ENCODE data around the gene RPL36.
A peak's percentile ranks its signal among the peaks of the same experiment; 100 is the strongest.

Gene RPL36

DNA sequence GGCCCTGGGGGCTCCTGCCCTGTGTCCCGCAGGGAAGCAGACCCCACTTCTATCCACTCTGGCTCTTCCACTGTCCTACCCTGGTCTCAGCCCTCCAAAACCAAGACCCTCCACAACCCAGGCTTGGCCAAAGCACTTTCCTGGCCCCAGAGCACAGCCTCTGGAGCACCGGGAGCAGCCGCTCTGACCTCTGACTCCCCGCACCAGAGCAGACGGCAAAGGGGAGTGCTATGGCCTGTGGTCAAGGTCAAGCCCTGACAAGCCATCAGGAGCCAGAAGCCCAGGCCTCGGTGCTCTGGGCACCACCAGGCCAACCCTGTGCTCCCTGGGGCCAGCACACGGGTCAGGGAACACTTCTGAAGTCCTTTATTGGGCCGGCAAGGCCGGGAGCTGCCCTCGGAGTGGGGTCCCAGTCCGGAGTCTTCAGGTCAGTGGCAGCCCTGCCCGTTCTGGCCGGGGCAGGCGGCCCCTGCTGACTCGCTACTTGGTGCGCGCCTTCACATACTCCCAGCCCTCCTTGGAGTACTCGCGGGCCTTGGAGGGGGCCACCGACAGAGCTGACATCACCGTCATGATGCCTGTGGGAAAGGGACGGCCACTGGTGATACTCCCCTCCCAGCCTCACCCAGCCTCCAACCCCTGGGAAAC lies 11.9 kb upstream of the RPL36 start:
- TF ChIP-seq, protein P1, sequence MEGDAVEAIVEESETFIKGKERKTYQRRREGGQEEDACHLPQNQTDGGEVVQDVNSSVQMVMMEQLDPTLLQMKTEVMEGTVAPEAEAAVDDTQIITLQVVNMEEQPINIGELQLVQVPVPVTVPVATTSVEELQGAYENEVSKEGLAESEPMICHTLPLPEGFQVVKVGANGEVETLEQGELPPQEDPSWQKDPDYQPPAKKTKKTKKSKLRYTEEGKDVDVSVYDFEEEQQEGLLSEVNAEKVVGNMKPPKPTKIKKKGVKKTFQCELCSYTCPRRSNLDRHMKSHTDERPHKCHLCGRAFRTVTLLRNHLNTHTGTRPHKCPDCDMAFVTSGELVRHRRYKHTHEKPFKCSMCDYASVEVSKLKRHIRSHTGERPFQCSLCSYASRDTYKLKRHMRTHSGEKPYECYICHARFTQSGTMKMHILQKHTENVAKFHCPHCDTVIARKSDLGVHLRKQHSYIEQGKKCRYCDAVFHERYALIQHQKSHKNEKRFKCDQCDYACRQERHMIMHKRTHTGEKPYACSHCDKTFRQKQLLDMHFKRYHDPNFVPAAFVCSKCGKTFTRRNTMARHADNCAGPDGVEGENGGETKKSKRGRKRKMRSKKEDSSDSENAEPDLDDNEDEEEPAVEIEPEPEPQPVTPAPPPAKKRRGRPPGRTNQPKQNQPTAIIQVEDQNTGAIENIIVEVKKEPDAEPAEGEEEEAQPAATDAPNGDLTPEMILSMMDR (conservative IDR thresholded peaks at IDR 0.05; ENCODE audit: low read length) = no peak
- no peak overlapping the region for H3K4me3 ChIP-seq (ENCODE audit: low read length)
- no peak for DNase-seq (ENCODE audit: low read depth)

DNA sequence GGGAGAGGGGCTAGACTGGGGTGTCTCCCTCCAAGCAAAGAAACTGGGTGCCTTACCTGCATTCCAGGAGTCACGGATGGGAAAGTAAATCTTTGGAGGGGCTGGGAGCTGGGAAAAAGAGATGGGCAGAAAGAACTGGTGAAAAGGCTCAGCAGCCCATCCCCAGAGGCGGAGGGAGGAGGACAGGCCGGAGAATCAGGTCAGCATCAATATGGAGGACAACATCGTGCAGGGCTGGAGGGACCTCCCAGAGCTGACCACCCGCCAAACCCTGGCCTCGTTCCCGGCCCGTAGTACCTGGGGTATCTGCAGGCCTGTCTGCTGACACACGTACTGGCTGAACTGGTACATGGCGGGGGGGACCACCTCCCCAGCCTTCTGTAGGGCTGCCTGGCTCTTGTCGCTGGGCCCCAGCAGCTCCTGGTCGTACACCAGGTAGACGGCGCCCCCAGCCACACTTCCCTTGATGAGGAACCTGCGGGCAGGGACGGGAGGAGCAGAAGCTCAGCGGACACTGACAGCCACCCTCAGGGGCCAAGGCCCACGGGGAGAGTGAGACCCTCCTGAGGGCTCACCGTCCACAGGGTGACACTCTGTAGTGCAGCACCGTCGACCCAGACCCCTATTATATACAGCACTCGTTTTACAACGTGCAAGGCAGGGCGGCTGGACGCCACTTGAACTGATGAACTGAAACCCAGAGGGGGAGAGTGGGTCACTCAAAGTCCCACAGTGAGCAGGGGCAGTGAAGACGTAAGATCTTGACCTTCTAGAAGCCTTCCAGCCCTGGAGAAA lies 10.6 kb upstream of the RPL36 start:
- H3K4me3 ChIP-seq (ENCODE audit: low read length) = peak overlapping the region; percentile 99
- TF ChIP-seq, protein P1 (conservative IDR thresholded peaks at IDR 0.05; ENCODE audit: low read length) = no peak
- no peak for DNase-seq (ENCODE audit: low read depth)

DNA sequence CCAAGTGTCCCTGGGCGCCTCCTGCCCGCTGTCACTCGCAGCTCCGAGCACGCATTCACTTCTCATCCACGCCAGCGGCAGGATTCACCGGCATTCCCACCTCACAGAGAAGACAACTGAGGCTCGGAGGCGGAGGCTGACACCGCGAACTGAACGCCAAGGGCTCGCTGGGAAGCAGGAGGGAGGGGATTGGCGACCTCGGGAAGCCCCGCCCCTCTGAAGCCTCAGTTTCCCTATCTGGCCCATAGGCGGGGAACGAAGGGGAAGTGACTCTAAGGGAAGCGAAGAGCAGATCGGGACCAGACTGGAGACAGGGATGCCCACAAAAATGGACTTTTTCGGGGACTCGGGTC lies 10.0 kb upstream of the RPL36 start:
- peak overlapping the region; percentile 99 for H3K4me3 ChIP-seq (ENCODE audit: low read length)
- TF ChIP-seq, protein P1 (conservative IDR thresholded peaks at IDR 0.05; ENCODE audit: low read length) = no peak
- peak; percentile 24 for DNase-seq (ENCODE audit: low read depth)

DNA sequence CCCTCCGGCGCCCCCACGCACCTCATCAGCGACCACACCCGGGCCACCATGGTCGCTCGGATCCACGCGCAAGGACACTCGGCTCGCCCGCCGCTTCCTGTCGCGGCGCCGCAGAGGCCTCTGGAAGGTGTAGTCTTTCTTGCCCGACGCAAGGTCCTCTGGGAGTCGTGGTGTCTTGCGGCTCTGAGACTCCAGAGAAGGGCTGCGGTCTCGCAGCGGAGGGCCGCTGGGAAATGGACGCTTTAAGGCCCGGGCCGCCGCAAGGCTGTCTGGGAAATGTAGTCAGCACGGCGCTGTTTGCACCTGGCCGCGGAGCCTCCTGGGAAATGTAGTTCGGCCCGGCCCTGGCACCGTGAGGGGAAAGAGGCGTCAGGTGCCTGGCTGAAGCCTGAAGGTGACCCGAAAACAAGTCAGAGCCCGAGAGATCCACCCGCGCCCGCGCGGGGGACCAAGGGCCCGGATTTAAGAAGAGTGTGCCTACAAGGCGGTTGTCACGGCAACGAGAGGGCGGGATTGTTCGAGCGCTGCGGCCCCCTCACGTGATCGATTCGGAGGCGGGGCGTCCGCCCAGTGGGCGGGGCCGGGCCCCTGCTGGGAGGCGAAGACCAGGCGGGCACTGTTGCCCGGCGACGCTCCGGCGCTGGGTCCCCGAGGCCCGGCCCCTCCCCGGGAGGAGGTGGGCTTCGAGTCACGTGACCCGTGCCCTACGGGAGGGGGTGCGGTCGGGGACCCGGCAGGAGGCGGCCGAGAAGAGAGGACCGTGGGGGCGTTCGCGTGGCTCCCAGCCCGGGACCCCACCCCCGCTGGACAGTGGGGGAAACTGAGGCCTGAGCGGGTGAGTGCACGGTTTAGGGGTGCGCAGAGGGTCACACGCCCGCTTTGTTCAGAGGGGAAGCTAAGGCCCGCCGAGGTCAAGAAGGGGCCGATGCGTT lies 9.4 kb upstream of the RPL36 start, which contains the start of the genes HSD11B1L and MICOS13:
HSD11B1L (plus strand) TSS at position 591 of the 932 bp plus-strand sequence. CDS start 3,806 bp downstream, outside the sequence.
MICOS13 (minus strand) TSS at position 80 of the 932 bp plus-strand sequence; CDS start at position 50, 30 bp downstream.
- DNase-seq (ENCODE audit: low read depth) = peak; percentile 99

DNA sequence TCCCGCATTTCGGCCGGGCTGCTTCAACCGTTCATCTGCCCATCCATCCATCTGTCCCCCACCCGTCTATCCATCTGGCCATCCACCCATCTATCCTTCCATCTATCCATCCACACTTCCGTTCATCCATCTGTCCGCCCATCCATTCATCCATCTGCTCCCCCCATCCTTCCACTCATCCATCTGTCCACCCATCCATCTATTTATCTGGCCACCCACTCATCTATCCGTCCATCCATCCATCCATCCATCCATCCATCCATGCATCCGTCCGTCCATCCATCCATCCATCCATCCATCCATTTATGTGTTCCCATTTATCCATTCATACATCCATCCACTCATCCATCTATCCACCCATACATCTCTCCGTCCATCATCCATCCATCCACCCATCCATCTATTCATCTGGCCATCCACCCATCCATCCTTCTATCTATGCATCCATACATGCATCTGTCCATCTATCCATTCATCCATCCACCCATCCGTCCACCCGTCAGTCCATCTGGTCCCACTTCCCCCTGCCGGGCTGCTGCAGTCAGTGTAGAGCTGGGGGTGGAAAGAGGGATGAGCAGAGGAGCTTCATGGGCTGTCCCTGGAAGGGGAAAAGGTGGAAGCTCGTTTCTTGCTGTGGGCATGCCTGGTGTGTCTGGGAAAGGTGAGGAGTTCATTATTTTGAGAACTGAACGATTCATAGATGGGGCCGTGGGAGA lies 8.5 kb upstream of the RPL36 start:
- no peak for DNase-seq (ENCODE audit: low read depth)
- H3K4me3 ChIP-seq (ENCODE audit: low read length) = peak overlapping the region; percentile 99
- TF ChIP-seq, protein P1 (conservative IDR thresholded peaks at IDR 0.05; ENCODE audit: low read length) = no peak

More for the DNA sequence above, 9.4 kb upstream of the RPL36 start, which contains the start of the genes HSD11B1L and MICOS13:
- H3K4me3 ChIP-seq (ENCODE audit: low read length) = peak within 1 kb of the TSS; percentile 99
- TF ChIP-seq, protein P1 (conservative IDR thresholded peaks at IDR 0.05; ENCODE audit: low read length) = no peak

DNA sequence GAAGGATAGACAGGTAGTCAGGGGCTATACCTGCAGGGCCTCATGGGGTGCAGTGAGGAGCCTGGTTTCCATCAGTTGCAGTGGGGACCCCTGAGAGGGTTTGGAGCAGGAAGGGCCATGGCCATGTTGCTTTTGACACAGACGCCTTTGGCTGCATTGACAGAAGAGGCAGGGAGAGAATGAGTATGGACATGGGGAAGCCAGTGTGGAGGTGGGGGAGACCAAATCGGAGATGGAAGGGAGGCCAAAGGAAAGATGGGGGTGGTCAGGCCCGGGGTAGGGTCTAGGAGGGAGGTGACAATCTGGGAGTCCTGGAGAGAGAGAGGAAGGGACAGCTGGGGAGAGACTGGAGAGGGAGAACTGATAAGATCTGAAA lies 8.0 kb upstream of the RPL36 start:
- DNase-seq (ENCODE audit: low read depth) = no peak

More for the DNA sequence above, 8.0 kb upstream of the RPL36 start:
- TF ChIP-seq, protein P1 (conservative IDR thresholded peaks at IDR 0.05; ENCODE audit: low read length) = no peak
- no peak overlapping the region for H3K4me3 ChIP-seq (ENCODE audit: low read length)

Measured in AG10803 (cell line).